OCI-LY3 (cell line): Measurements from ENCODE around the gene NHLH1.

ENCODE experiments used
- CTCF ChIP-seq: fragments of 200-600, 300-600 bp; sonication (generic); IDR thresholded peaks from 2 replicates; pipeline ENCODE4 v1.5.1; 2014; ENCODE audit warnings: antibody characterized with exemption, low read length, low read depth
- EZH2phosphoT487 ChIP-seq: fragments of 200-600 bp; shearing (Covaris generic); IDR thresholded peaks from 2 replicates; pipeline ENCODE4 v1.6.1; 2018; ENCODE audit warnings: antibody characterized with exemption, mixed run types, low read depth

- TF ChIP-seq CTCF: no peak
- no peak for TF ChIP-seq EZH2phosphoT487
Measured at GRCh38 chr1:160412028-160412362, 45.1 kb downstream of the NHLH1 start.
